Ovary (tissue), 9 donors: ENCODE measurements around the gene SIPA1L3. TPM values are rescaled to one million over a fixed set of nuclear protein-coding genes. Genes with fewer than 3 reads are reported as not detected.

Source experiments
- DNase-seq, 5 donors: peaks; one replicate each; pipeline ENCODE4 v3.0.0-alpha.2; 2019 to 2020
- H3K27ac ChIP-seq, 2 donors: fragments of 200-600 bp; one replicate each; pipeline versions ENCODE4 v1.5.1 to v1.8.0; 2019 to 2022
- H3K27me3 ChIP-seq: fragments of 200-600 bp; one replicate; pipeline ENCODE4 v1.8.0; 2022
- H3K36me3 ChIP-seq: fragments of 200-600 bp; sonication (generic); one replicate; pipeline ENCODE4 v1.5.1; 2019
- H3K4me1 ChIP-seq: one replicate; pipeline ENCODE4 v1.8.1; 2013; ENCODE audit warnings: mild to moderate bottlenecking, moderate library complexity; ENCODE audit not compliant: insufficient read depth
- H3K4me3 ChIP-seq: fragments of 200-600 bp; sonication (generic); one replicate; pipeline ENCODE4 v1.5.1; 2017
- H3K9me3 ChIP-seq, 2 donors: fragments of 200-600 bp in 1 of 2; sonication (generic) in 1 of 2; one replicate each; pipeline versions ENCODE4 v1.5.1 to v1.8.1; 2013 to 2019; ENCODE audit warnings: mild to moderate bottlenecking in 1 of 2, moderate library complexity in 1 of 2
- CTCF ChIP-seq, 3 donors: fragments of 450-650 bp in 2 of 3; fragments of 200-600 bp in 1 of 3; IDR thresholded peaks; one replicate each; pipeline versions ENCODE4 v1.5.1 to v1.8.0; 2016 to 2022; ENCODE audit warnings: antibody characterized with exemption in 3 of 3, mild to moderate bottlenecking in 1 of 3
- EP300 ChIP-seq: sonication (generic); formaldehyde crosslinking; IDR thresholded peaks from one replicate; pipeline ENCODE4 v1.6.1; 2017; ENCODE audit warnings: antibody characterized with exemption
- POLR2A ChIP-seq: fragments of 450-650 bp; IDR thresholded peaks from one replicate; pipeline ENCODE4 v1.6.1; 2017; ENCODE audit warnings: antibody characterized with exemption, mild to moderate bottlenecking, moderate library complexity
- WGBS, 3 donors: extraction: QIAGEN DNeasy Blood & Tissue Kit in 1 of 3; methylation state at CpG; one replicate each; pipeline versions ENCODE4 v1.1.5 to v1.1.7; 2013 to 2017; 5-methylcytosine and 5-hydroxymethylcytosine counted together
- intact Hi-C, 4 donors: fragments of 100-400 bp; cut with DNase I; formaldehyde crosslinking; loops; one replicate each; pipeline versions ENCODE4 v1.11.0 to v1.15.1; 2022 to 2023
- polyA plus RNA-seq, 2 donors: library from polyadenylated mRNA; stranded (reverse); fragments of 200-250 nt in 1 of 2; fragments of 350-450 nt in 1 of 2; fragmentation: Illumina TruSeq in 1 of 2; extraction: RNeasy Lipid Tissue Mini Kit (QIAGEN cat#74804) in 1 of 2; gene quantifications; one replicate each; pipeline ENCODE4 v1.2.3, GENCODE V29; 2013 to 2014
- total RNA-seq, 7 donors: library from RNA; depleted of rRNA in 2 of 7; stranded (reverse); fragments of >200 nt in 2 of 7; fragmentation: NEBNext Ultra II Directional in 3 of 7; extraction: Animal tissue kit (Norgen Biotek cat#: 25700) in 3 of 7; gene quantifications; one replicate each; pipeline versions ENCODE4 v1.1.0 to v1.2.4, GENCODE V29; 2016 to 2023
- donor health status: DM: no; HTN: no; CAD: no; lungs with moderate emphysema.
- donor health status: DM: no; HTN: no; CAD: no.
- donor health status: Bipolar disorder and iron deficiency.
- donor health status: DM: yes; HTN: yes; CAD: no.
- donor health status: DM: no; HTN: no; CAD: no.
- donor health status: DM: yes; HTN: yes; CAD: no.

Gene SIPA1L3
- total and polyA plus RNA-seq, 9 donors = 4.5 to 27.9 (median 18.2) TPM

GRCh38 chr19:37928527-37929286 is 21.7 kb downstream of the SIPA1L3 start:
- TF ChIP-seq CTCF (IDR thresholded peaks at IDR 0.05) (no peak), EP300 (no peak), POLR2A (no peak)
- H3K9me3 ChIP-seq = no peaks in the 10 kb centered on the region
- H3K36me3 ChIP-seq = no peaks in the 10 kb centered on the region
- no peak for DNase-seq
- no peak overlapping the region for H3K4me3 ChIP-seq
- H3K4me1 ChIP-seq = peaks cover 3% of the 10 kb centered on the region
- 77 to 79% (median 78%) methylated on average over 5 of the region's 5 CpGs for WGBS, 3 donors
- intact Hi-C loops = no loop called here
- H3K27ac ChIP-seq = no peak overlapping the region
- H3K27me3 ChIP-seq = no peaks in the 10 kb centered on the region

GRCh38 chr19:37929355-37929923 is 22.4 kb downstream of the SIPA1L3 start:
- H3K9me3 ChIP-seq = no peaks in the 10 kb centered on the region
- no peak overlapping the region for H3K4me3 ChIP-seq
- no peak for DNase-seq
- no peaks in the 10 kb centered on the region for H3K27me3 ChIP-seq
- WGBS, 3 donors = 88 to 95% (median 95%) methylated on average over 4 of the region's 4 CpGs
- TF ChIP-seq EP300 (no peak), CTCF (IDR thresholded peaks at IDR 0.05) (no peak), POLR2A (no peak)
- H3K27ac ChIP-seq = no peak overlapping the region
- intact Hi-C loops = no loop called here
- H3K36me3 ChIP-seq = no peaks in the 10 kb centered on the region
- peaks cover 3% of the 10 kb centered on the region for H3K4me1 ChIP-seq

- Histone ChIP-seq H3K9me3 (peaks cover 0 to 1% of the 10 kb centered on the region in 2 donors), H3K27me3 (no peaks in the 10 kb centered on the region), H3K36me3 (no peaks in the 10 kb centered on the region), H3K4me1 (peaks cover 3% of the 10 kb centered on the region), H3K27ac (no peak overlapping the region), H3K4me3 (no peak overlapping the region)
- WGBS, 3 donors = 90 to 93% (median 91%) methylated on average over 5 of the region's 5 CpGs
- TF ChIP-seq POLR2A (no peak), CTCF (IDR thresholded peaks at IDR 0.05) (no peak)
- DNase-seq = no peak
- intact Hi-C loops = no loop called here
Observed at GRCh38 chr19:37930416-37930815, 23.4 kb downstream of the SIPA1L3 start.

GRCh38 chr19:37931881-37932655 is 25.1 kb downstream of the SIPA1L3 start:
- Histone ChIP-seq H3K9me3 (peaks cover 0 to 6% of the 10 kb centered on the region in 2 donors), H3K27me3 (no peaks in the 10 kb centered on the region), H3K4me3 (no peak overlapping the region), H3K36me3 (no peaks in the 10 kb centered on the region), H3K27ac (no peak overlapping the region), H3K4me1 (no peaks in the 10 kb centered on the region)
- intact Hi-C loops = no loop called here
- DNase-seq = peak; percentile 9 to 50 (median 27)
- no peak for TF ChIP-seq CTCF (IDR thresholded peaks at IDR 0.05)
- no peak for TF ChIP-seq POLR2A
- TF ChIP-seq EP300 = no peak
- 15 to 24% (median 16%) methylated on average over 30 of the region's 30 CpGs for WGBS, 3 donors
